Measurements from ENCODE around the gene TBC1D17.

- TF ChIP-seq EZH2 (IDR thresholded peaks at IDR 0.05; ENCODE audit: borderline replicate concordance, insufficient read depth, low read length, poor library complexity, severe bottlenecking) (no peak), CTCF (IDR thresholded peaks at IDR 0.05; ENCODE audit: poor library complexity, severe bottlenecking) (no peak), RAD21 (conservative IDR thresholded peaks at IDR 0.05) (no peak)
Measured at GRCh38 chr19:49840736-49841249, 36.7 kb upstream of the TBC1D17 start.

All from neural cell (in vitro differentiated cells).